HG03354 (cell line): Measurements from ENCODE around the gene FAM167B.
A peak's percentile ranks its signal among the peaks of the same experiment; 100 is the strongest.
"Not testable (repeated sequence)": the region's sequence is repeated elsewhere in the genome, so short reads cannot be mapped to it uniquely, and the experiment has no call there.

ENCODE experiments used
- ATAC-seq: cut with Tn5 transposase; IDR thresholded peaks from one replicate; pipeline ENCODE4 v1.9.1; 2021; ENCODE audit warnings: mild to moderate bottlenecking; ENCODE audit not compliant: unreplicated experiment, poor library complexity, severe bottlenecking

The FAM167B gene

GRCh38 chr1:32255072-32256071 is 8.3 kb downstream of the FAM167B start:
- ATAC-seq, result peak; percentile 31

DNA sequence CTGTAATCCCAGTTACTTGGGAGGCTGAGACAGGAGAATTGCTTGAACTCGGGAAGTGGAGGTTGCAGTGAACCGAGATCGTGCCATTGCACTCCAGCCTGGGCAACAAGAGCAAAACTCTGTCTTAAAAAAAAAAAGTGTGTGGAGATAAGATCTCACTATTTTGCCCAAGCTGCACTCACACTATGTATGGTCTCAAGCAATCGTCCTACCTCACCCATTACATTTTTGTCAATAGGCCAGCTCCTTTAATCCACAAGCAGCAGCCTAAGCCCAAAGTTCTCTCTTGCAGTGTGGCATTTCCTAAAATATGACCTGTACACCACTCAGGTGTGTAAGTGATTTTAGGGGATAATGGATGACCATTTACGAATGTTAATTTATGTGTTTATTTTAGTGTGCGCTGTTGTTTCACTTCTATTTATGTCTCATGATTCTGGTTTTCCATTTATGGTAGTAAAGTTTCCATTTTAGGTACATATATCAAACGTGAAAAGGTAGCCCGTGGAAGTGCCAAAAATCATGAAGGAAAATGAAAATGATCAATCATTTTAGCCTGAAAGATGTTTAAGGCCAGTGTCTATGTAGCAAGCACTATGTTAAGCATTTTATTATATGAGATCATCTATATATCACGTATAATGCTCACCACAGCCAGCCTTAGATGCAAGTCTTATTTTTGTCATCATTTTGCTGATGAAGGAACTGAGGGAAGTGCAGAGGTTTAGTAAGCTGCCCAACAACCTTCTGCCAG is 9.6 kb downstream of the FAM167B start:
- ATAC-seq, result no peak

DNA sequence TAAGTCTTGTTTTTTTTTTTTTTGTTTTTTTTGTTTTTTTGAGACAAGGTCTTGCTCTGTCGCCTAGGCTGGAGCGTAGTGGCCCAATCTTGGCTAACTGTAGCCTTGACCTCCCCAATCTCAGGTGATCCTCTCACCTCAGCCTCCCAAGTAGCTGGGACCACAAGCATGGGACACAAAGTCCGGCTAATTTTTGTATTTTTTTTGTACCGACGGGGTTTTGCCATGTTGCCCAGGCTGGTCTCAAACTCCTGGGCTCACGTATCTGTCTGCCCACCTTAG is 10.1 kb downstream of the FAM167B start:
- no peak for ATAC-seq

DNA sequence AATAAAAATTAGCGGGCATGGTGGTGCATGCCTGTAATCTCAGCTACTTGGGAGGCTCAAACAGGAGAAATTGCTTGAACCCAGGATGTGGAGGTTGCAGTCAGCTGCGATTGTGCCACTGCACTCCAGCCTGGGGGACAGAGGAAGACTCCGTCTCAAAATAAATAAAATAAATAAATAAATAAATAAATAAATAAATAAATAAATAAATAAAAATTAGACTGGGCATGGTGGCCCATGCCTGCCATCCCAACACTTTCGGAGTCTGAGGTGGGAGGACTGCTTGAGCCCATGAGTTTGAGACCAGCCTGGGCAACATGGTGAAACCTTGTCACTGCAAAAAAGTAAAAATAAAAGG is 16.2 kb downstream of the FAM167B start:
- not testable (repeated sequence) for ATAC-seq

GRCh38 chr1:32263744-32264143 is 16.7 kb downstream of the FAM167B start:
- peak; percentile 48 for ATAC-seq

- ATAC-seq, result no peak
These were observed 18.8 kb downstream of the FAM167B start for GRCh38 chr1:32265846-32266245.

DNA sequence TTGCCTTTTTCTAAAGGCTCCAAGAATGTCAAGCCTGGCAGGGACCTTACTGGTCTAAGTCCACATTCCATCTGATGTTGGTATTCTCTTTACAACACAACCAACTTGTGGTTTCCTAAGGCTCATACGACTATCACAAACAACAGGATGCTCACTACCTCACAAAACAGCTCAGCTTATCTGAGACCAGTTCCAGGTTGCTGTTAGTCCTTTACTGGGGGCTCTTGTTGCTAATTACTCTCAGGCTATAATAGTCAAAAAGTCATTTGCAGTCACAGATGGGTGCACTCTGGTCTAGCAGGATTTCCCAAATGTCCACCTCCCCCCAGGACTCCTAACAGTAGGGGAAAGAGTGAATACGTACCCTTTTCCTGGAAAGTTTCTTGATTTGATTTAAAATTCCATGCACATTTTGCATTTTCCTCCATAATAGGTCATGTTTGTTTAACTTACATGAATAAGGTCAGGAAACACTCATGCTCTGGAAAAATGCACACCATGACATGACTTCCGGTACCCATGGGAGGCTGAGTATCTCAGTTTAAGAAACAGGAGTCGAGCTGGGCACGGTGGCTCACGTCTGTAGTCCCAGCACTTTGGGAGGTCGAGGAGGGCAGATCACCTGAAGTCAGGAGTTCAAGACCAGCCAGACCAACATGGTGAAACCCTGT is 20.0 kb downstream of the FAM167B start:
- ATAC-seq, result no peak

- no peak for ATAC-seq
These were observed 22.7 kb downstream of the FAM167B start for GRCh38 chr1:32269744-32270143.

GRCh38 chr1:32272557-32273390 is 25.8 kb downstream of the FAM167B start:
- no peak for ATAC-seq

DNA sequence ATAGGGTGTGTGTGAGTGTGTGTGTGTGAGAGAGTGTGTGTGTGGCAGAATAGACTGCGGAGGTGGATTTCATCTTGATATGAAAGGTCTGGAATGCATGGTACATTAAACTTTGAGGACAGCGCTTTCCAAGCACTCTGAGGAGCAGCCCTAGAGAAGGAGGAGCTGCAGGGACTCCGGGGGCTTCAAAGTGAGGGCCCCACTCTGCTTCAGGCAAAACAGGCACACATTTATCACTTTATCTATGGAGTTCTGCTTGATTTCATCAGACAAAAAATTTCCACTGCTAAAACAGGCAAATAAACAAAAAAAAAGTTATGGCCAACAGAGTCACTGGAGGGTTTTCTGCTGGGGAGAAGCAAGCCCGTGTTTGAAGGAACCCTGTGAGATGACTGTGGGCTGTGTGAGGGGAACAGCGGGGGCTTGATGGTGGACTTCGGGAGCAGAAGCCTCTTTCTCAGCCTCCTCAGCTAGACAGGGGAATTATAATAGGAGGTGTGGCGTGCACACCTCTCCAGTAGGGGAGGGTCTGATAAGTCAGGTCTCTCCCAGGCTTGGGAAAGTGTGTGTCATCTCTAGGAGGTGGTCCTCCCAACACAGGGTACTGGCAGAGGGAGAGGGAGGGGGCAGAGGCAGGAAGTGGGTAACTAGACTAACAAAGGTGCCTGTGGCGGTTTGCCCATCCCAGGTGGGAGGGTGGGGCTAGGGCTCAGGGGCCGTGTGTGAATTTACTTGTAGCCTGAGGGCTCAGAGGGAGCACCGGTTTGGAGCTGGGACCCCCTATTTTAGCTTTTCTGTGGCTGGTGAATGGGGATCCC is 26.6 kb downstream of the FAM167B start:
- no peak for ATAC-seq

DNA sequence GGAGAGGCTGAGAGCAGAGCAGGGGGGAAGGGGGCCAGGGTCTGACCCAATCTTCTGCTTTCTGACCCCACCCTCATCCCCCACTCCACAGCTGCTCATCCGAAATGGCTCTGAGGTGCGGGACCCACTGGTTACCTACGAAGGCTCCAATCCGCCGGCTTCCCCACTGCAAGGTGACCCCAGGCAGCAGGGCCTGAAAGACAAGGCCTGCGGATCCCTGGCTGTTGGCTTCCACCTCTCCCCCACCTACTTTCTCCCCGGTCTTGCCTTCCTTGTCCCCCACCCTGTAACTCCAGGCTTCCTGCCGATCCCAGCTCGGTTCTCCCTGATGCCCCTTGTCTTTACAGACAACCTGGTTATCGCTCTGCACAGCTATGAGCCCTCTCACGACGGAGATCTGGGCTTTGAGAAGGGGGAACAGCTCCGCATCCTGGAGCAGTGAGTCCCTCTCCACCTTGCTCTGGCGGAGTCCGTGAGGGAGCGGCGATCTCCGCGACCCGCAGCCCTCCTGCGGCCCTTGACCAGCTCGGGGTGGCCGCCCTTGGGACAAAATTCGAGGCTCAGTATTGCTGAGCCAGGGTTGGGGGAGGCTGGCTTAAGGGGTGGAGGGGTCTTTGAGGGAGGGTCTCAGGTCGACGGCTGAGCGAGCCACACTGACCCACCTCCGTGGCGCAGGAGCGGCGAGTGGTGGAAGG is 27.8 kb downstream of the FAM167B start:
- no peak for ATAC-seq

DNA sequence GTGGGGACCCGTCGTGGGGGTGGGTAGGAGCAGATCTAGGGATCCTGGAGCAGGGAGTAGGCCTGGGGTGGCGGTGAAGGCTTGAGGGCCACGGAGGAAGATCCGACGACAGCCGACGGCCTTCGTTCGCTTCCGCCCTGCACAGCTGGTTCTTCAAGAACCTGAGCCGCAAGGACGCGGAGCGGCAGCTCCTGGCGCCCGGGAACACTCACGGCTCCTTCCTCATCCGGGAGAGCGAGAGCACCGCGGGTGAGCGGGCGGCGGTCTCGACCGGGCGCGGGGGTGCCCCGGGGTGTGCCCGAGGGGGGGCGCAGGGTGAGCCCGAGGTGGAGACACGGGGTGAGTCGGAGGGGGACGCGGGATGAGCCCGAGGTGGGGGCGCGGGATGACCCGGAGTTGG is 28.4 kb downstream of the FAM167B start:
- no peak for ATAC-seq

- ATAC-seq, result no peak
These were observed 29.2 kb downstream of the FAM167B start for GRCh38 chr1:32276032-32276782.

GRCh38 chr1:32284777-32285176 is 37.8 kb downstream of the FAM167B start:
- not testable (repeated sequence) for ATAC-seq

DNA sequence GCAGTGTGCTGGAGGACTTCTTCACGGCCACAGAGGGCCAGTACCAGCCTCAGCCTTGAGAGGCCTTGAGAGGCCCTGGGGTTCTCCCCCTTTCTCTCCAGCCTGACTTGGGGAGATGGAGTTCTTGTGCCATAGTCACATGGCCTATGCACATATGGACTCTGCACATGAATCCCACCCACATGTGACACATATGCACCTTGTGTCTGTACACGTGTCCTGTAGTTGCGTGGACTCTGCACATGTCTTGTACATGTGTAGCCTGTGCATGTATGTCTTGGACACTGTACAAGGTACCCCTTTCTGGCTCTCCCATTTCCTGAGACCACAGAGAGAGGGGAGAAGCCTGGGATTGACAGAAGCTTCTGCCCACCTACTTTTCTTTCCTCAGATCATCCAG is 38.6 kb downstream of the FAM167B start:
- ATAC-seq, result no peak

- ATAC-seq, result no peak
These were observed 39.7 kb downstream of the FAM167B start for GRCh38 chr1:32286763-32287162.

GRCh38 chr1:32289256-32289655 is 42.2 kb downstream of the FAM167B start:
- ATAC-seq, result no peak
